Fibroblast of lung (primary cell): ENCODE measurements around the gene VGLL3.

Experiments
- EZH2 ChIP-seq: IDR thresholded peaks from 2 replicates; pipeline ENCODE4 v1.5.1; 2012; ENCODE audit warnings: low read length, control low read depth, mild to moderate bottlenecking; ENCODE audit errors: missing control alignments
- TF ChIP-seq, protein P1 (sequence below), 2 donors: IDR thresholded peaks in 1 of 2; conservative IDR thresholded peaks in 1 of 2; 1 replicate in 1 of 2; 2 replicates in 1 of 2; pipeline ENCODE4 v1.5.1; 2011 to 2012; ENCODE audit warnings: low read length in 2 of 2, control low read depth in 1 of 2, inconsistent platforms in 1 of 2, low read depth in 1 of 2, mild to moderate bottlenecking in 1 of 2

- TF ChIP-seq, protein P1, sequence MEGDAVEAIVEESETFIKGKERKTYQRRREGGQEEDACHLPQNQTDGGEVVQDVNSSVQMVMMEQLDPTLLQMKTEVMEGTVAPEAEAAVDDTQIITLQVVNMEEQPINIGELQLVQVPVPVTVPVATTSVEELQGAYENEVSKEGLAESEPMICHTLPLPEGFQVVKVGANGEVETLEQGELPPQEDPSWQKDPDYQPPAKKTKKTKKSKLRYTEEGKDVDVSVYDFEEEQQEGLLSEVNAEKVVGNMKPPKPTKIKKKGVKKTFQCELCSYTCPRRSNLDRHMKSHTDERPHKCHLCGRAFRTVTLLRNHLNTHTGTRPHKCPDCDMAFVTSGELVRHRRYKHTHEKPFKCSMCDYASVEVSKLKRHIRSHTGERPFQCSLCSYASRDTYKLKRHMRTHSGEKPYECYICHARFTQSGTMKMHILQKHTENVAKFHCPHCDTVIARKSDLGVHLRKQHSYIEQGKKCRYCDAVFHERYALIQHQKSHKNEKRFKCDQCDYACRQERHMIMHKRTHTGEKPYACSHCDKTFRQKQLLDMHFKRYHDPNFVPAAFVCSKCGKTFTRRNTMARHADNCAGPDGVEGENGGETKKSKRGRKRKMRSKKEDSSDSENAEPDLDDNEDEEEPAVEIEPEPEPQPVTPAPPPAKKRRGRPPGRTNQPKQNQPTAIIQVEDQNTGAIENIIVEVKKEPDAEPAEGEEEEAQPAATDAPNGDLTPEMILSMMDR (conservative IDR thresholded peaks at IDR 0.05 in 1 of 2, IDR thresholded peaks at IDR 0.05 in 1 of 2; ENCODE audit: low read depth in 1 of 2, low read length in 2 of 2): no peak
- TF ChIP-seq EZH2: no peak
Observed at GRCh38 chr3:86929046-86929445, 61.9 kb downstream of the VGLL3 start.
